IMR-90 (cell line): ENCODE results near the gene INPPL1. TPM values are rescaled to one million over a fixed set of nuclear protein-coding genes. Genes with fewer than 3 reads are reported as not detected.

ENCODE experiments used
- ATAC-seq: fragments of 200-7000 bp; cut with Tn5 transposase; 2 replicates; pipeline ENCODE4 v1.9.1; 2020; ENCODE audit warnings: low read depth, mild to moderate bottlenecking, moderate library complexity
- BruUV-seq: library from RNA; stranded (reverse); fragments of 400-500 nt; replicated peaks from 2 replicates; lab custom pipeline; 2021; lab: Mats Ljungman, UMichigan
- CTCF ChIA-PET: fragments of 300-600 bp; formaldehyde crosslinking; extraction: SDS; loops from one replicate; lab custom pipeline; 2021; ENCODE audit warnings: antibody characterized with exemption; lab: Yijun Ruan, JAX
- POLR2A ChIA-PET: fragments of 300-600 bp; sonication (Branson Sonifier 250); formaldehyde crosslinking; loops from one replicate; lab custom pipeline; 2022; ENCODE audit warnings: antibody characterized with exemption; ENCODE audit not compliant: unreplicated experiment; lab: Charles Lee
- DNase-seq: peaks from one replicate; pipeline ENCODE4 v3.0.0; 2013
- H2AFZ ChIP-seq: replicated peaks from 2 replicates; pipeline ENCODE3; 2013; ENCODE audit warnings: low read length, mild to moderate bottlenecking; ENCODE audit not compliant: poor library complexity
- H2AK5ac ChIP-seq: 2 replicates; pipeline ENCODE4 v1.6.1; 2013; ENCODE audit warnings: low read depth, low read length, inconsistent platforms
- H2AK9ac ChIP-seq: replicated peaks from 2 replicates; pipeline ENCODE3; 2013; ENCODE audit warnings: mild to moderate bottlenecking, low read depth, low read length, moderate library complexity; ENCODE audit not compliant: poor library complexity
- H2BK120ac ChIP-seq: 2 replicates; pipeline ENCODE4 v1.6.1; 2013; ENCODE audit warnings: low read depth, low read length, inconsistent platforms
- H2BK15ac ChIP-seq: 3 replicates; pipeline ENCODE4 v1.6.1; 2013; ENCODE audit warnings: low read depth, low read length, inconsistent platforms
- H2BK20ac ChIP-seq: 2 replicates; pipeline ENCODE4 v1.6.1; 2013; ENCODE audit warnings: low read depth, mild to moderate bottlenecking, inconsistent platforms, low read length, moderate library complexity
- H2BK5ac ChIP-seq: 2 replicates; pipeline ENCODE4 v1.6.1; 2013; ENCODE audit warnings: mild to moderate bottlenecking, low read depth, low read length, inconsistent platforms; ENCODE audit not compliant: poor library complexity, severe bottlenecking
- H3K14ac ChIP-seq: replicated peaks from 2 replicates; pipeline ENCODE4 v1.6.1; 2013; ENCODE audit warnings: low read depth, low read length, inconsistent platforms
- H3K18ac ChIP-seq: 2 replicates; pipeline ENCODE4 v1.6.1; 2013; ENCODE audit warnings: low read depth, low read length, control low read depth
- H3K23ac ChIP-seq: 2 replicates; pipeline ENCODE4 v1.6.1; 2013; ENCODE audit warnings: low read depth, low read length, inconsistent platforms
- H3K27ac ChIP-seq: 2 replicates; pipeline ENCODE4 v1.5.1; 2013; ENCODE audit warnings: mild to moderate bottlenecking, control low read depth, low read length; ENCODE audit not compliant: insufficient read depth
- H3K27me3 ChIP-seq: 2 replicates; pipeline ENCODE4 v1.6.1; 2013; ENCODE audit warnings: low read length; ENCODE audit not compliant: control insufficient read depth, insufficient read depth
- H3K36me3 ChIP-seq: 2 replicates; pipeline ENCODE4 v1.6.1; 2013; ENCODE audit warnings: low read length, mixed read lengths; ENCODE audit not compliant: control insufficient read depth, insufficient read depth
- H3K4ac ChIP-seq: 2 replicates; pipeline ENCODE4 v1.6.1; 2013; ENCODE audit warnings: low read depth, low read length, inconsistent platforms
- H3K4me1 ChIP-seq: 2 replicates; pipeline ENCODE4 v1.6.1; 2013; ENCODE audit warnings: low read length, mixed read lengths; ENCODE audit not compliant: control insufficient read depth, insufficient read depth
- H3K4me2 ChIP-seq: 2 replicates; pipeline ENCODE4 v1.6.1; 2013; ENCODE audit warnings: low read depth, mild to moderate bottlenecking, control low read depth, low read length, moderate library complexity
- H3K4me3 ChIP-seq: 2 replicates; pipeline ENCODE4 v1.5.1; 2013; ENCODE audit warnings: low read depth, mild to moderate bottlenecking, control low read depth, low read length, moderate library complexity; ENCODE audit not compliant: insufficient read depth
- H3K56ac ChIP-seq: 2 replicates; pipeline ENCODE4 v1.6.1; 2013; ENCODE audit warnings: low read length, inconsistent platforms; ENCODE audit not compliant: insufficient read depth; ENCODE audit errors: extremely low read depth
- H3K79me1 ChIP-seq, 2 experiments: 2 replicates each; pipeline ENCODE4 v1.6.1; 2013; ENCODE audit warnings: low read length in 2 of 2, inconsistent platforms in 1 of 2, low read depth in 1 of 2
- H3K9ac ChIP-seq: 2 replicates; pipeline ENCODE4 v1.6.1; 2013; ENCODE audit warnings: low read depth, low read length, control low read depth
- H3K9me1 ChIP-seq: 2 replicates; pipeline ENCODE4 v1.6.1; 2013; ENCODE audit warnings: low read length, inconsistent platforms; ENCODE audit not compliant: insufficient read depth
- H3K9me3 ChIP-seq: 2 replicates; pipeline ENCODE4 v1.6.1; 2013; ENCODE audit warnings: low read length; ENCODE audit not compliant: control insufficient read depth, insufficient read depth
- H4K20me1 ChIP-seq: 2 replicates; pipeline ENCODE4 v1.6.1; 2013; ENCODE audit warnings: low read length, inconsistent platforms; ENCODE audit not compliant: insufficient read depth
- H4K5ac ChIP-seq: 2 replicates; pipeline ENCODE4 v1.6.1; 2013; ENCODE audit warnings: mild to moderate bottlenecking, low read depth, low read length, control low read depth
- H4K8ac ChIP-seq, 2 experiments: 2 replicates each; pipeline ENCODE4 v1.6.1; 2013; ENCODE audit warnings: low read depth in 2 of 2, low read length in 2 of 2, control low read depth in 1 of 2, inconsistent platforms in 1 of 2
- H4K91ac ChIP-seq: 2 replicates; pipeline ENCODE4 v1.6.1; 2013; ENCODE audit warnings: low read depth, low read length, inconsistent platforms; ENCODE audit not compliant: insufficient read depth
- FOS ChIP-seq: fragments of 150-350 bp; IDR thresholded peaks from 2 replicates; pipeline ENCODE4 v1.6.1; 2016; ENCODE audit warnings: low read depth, low read length
- WGBS, 2 experiments: methylation state at CpG; one replicate each; pipeline versions ENCODE4 v1.1.5 to v1.1.7; 2013; ENCODE audit warnings: missing lambda C conversion rate in 2 of 2; ENCODE audit not compliant: insufficient read length in 1 of 2; ENCODE audit errors: extremely low coverage in 2 of 2; 5-methylcytosine and 5-hydroxymethylcytosine counted together
- dilution Hi-C: fragments of 300-500 bp; cut with HindIII; formaldehyde crosslinking; loops from one replicate; pipeline ENCODE4 v1.14.3; 2018; ENCODE audit warnings: low sequenced_read_pairs; ENCODE audit not compliant: unreplicated experiment
- in situ Hi-C: fragments of 300-500 bp; cut with MboI; formaldehyde crosslinking; loops from 3 replicates; pipeline ENCODE4 v1.14.3; 2019; ENCODE audit warnings: low sequenced_read_pairs, inconsistent platforms, mixed read lengths
- intact Hi-C: fragments of 100-400 bp; cut with micrococcal nuclease; formaldehyde crosslinking; loops from 2 replicates; pipeline ENCODE4 v1.10.0; 2022
- polyA plus RNA-seq, 3 experiments: library from polyadenylated mRNA; depleted of rRNA; stranded (reverse); fragments of >200 nt; gene quantifications; 2 replicates each; pipeline ENCODE4 v1.2.3, GENCODE V29; 2012; ENCODE audit warnings: low replicate concordance in 1 of 3
- total RNA-seq: library from RNA; depleted of rRNA; stranded (reverse); fragments of >200 nt; gene quantifications from 2 replicates; pipeline ENCODE4 v1.2.3, GENCODE V29; 2012

INPPL1 gene
- total and polyA plus RNA-seq, 2 of the 4 experiments (the other 2 are of a cell fraction) = 27.4 to 105 TPM

DNA sequence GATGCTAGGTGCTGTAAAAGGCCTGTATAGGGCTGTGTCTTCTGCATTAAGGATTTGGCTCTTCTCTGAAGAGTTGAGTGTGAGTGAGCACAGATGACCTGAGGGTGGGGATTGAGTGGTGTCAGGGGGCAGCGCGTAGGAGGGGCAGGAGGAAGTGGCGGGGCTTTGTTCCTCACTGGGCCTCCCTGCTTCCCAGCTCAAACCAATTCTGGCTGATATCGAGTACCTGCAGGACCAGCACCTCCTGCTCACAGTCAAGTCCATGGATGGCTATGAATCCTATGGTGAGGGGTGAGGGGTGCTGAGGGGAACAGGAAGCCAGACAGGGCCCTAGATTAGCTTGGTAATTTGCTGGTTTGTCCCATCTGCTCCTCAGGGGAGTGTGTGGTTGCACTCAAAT, 10.4 kb downstream of the INPPL1 start:
- Histone ChIP-seq H2AK9ac (no peak overlapping the region), H3K79me1 (peaks cover 9 to 38% of the 10 kb centered on the region in 2 experiments), H3K36me3 (peaks cover 77% of the 10 kb centered on the region), H3K14ac (no peak overlapping the region), H3K4me1 (peaks cover 2% of the 10 kb centered on the region; the same call in 1 of the 2 replicates), H4K5ac (no peak overlapping the region), H3K9me1 (no peaks in the 10 kb centered on the region), H3K56ac (no peak overlapping the region), H3K23ac (no peak overlapping the region), H3K4me2 (no peak overlapping the region), H3K9ac (no peak overlapping the region), H2BK15ac (no peak overlapping the region), H3K18ac (no peak overlapping the region), H2AFZ (no peak overlapping the region), H3K4me3 (no peak overlapping the region), H4K20me1 (peaks cover 70% of the 10 kb centered on the region), H2AK5ac (no peak overlapping the region), H3K27me3 (peaks cover under 1% of the 10 kb centered on the region; the same call in 1 of the 2 replicates), H2BK5ac (no peak overlapping the region), H3K9me3 (no peaks in the 10 kb centered on the region), H4K91ac (no peak overlapping the region), H3K4ac (no peak overlapping the region), H2BK20ac (no peak overlapping the region), H2BK120ac (no peak overlapping the region), H4K8ac (no peak overlapping the region), H3K27ac (no peak overlapping the region)
- no peak for DNase-seq
- POLR2A ChIA-PET = interaction anchor here (0.7 kb wide), 1 partner anchor 10 kb away, joined by 3 read pairs; no protein-coding TSS in a partner anchor
- dilution Hi-C loops = no loop called here
- no peak for ATAC-seq
- CTCF ChIA-PET = no interaction called here
- no CpG with 5 or more reads among the region's 4 CpGs for WGBS, 2 experiments
- in situ Hi-C loops = loop anchor here (5.0 kb wide), 1 partner anchor 208 kb away; no protein-coding TSS in a partner anchor
- intact Hi-C loops = no loop called here
- no TSS peak for BruUV-seq
- TF ChIP-seq FOS = no peak
